Fibroblast of skin of right quadriceps (primary cell): ENCODE results near the gene ANKZF1.
A peak's percentile ranks its signal among the peaks of the same experiment; 100 is the strongest.

Source experiments
- DNase-seq: peaks from one replicate; pipeline ENCODE4 v3.0.0-alpha.2; 2013

The ANKZF1 gene

GRCh38 chr2:219261024-219261855 lies 31.6 kb downstream of the ANKZF1 start:
- no peak for DNase-seq

- DNase-seq, result no peak
These were observed 36.6 kb downstream of the ANKZF1 start for GRCh38 chr2:219266232-219266631.

- DNase-seq, result no peak
These were observed 37.3 kb downstream of the ANKZF1 start for GRCh38 chr2:219266886-219267285.

GRCh38 chr2:219268294-219268693 lies 38.7 kb downstream of the ANKZF1 start:
- DNase-seq, result no peak

GRCh38 chr2:219269362-219270054 lies 39.9 kb downstream of the ANKZF1 start:
- no peak for DNase-seq

DNA sequence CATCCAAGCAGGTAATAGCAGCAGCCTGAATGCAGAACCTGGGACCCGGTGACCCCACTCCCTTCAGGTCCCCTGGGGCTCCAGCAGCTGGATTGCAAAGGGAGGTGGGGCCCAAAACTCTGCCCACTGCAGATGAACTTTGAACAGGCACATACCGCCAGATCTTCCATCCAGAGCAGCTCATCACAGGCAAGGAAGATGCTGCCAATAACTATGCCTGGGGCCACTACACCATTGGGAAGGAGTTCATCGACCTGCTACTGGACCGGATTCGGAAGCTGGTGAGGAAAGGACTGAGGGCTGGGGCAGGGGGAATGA lies 40.4 kb downstream of the ANKZF1 start:
- DNase-seq, result no peak

DNA sequence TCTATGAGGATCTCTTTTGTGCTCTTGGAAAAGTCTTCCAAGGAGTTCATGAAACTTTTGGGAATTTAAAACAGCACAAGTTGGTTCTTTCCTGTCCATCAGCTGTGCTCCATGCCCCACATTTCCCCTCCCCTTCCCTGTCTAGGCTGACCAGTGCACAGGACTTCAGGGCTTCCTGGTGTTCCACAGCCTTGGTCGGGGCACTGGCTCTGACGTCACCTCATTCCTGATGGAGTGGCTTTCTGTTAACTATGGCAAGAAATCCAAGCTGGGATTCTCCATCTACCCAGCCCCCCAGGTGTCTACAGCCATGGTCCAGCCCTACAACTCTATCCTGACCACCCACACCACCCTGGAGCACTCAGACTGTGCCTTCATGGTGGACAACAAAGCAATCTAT lies 41.4 kb downstream of the ANKZF1 start:
- DNase-seq, result no peak

GRCh38 chr2:219272356-219272755 lies 42.8 kb downstream of the ANKZF1 start:
- DNase-seq, result no peak

DNA sequence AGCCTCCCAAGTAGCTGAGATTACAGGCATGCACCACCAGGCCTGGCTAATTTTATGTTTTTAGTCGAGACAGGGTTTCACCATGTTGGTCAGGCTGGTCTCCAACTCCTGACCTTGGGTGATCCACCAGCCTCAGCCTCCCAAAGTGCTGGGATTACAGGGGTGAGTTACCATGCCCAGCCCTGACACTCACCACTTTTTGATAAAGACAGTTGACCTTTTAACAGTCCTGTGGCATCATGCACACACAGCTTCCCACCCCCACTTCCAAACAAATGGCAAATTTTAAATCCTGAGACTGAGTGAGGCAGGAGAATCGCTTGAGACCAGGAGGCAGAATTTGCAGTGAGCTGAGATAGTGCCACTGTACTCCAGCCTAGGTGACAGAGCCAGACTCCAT lies 43.4 kb downstream of the ANKZF1 start:
- DNase-seq, result no peak

DNA sequence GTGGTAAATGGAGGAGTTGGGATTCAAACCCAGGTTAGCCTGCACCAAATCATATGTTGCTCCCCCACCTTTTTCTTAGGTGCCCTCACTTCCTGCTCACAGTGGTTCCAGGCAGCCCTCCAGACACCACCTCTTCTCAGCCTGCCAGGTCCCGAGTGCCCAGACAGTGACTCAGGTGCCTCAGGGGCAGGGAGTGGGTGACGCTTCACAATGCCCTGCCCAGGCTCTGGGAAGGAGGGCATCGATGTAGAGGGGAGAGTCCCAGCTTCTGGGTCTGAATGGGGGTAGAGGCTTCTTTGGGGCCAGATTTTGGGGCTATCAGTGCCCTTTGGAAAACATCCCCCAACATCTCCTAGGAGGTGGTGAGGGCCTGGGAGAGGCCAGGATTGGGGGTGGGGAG lies 44.3 kb downstream of the ANKZF1 start:
- DNase-seq, result no peak

- peak; percentile 86 for DNase-seq
These were observed 44.8 kb downstream of the ANKZF1 start for GRCh38 chr2:219274361-219274921.

DNA sequence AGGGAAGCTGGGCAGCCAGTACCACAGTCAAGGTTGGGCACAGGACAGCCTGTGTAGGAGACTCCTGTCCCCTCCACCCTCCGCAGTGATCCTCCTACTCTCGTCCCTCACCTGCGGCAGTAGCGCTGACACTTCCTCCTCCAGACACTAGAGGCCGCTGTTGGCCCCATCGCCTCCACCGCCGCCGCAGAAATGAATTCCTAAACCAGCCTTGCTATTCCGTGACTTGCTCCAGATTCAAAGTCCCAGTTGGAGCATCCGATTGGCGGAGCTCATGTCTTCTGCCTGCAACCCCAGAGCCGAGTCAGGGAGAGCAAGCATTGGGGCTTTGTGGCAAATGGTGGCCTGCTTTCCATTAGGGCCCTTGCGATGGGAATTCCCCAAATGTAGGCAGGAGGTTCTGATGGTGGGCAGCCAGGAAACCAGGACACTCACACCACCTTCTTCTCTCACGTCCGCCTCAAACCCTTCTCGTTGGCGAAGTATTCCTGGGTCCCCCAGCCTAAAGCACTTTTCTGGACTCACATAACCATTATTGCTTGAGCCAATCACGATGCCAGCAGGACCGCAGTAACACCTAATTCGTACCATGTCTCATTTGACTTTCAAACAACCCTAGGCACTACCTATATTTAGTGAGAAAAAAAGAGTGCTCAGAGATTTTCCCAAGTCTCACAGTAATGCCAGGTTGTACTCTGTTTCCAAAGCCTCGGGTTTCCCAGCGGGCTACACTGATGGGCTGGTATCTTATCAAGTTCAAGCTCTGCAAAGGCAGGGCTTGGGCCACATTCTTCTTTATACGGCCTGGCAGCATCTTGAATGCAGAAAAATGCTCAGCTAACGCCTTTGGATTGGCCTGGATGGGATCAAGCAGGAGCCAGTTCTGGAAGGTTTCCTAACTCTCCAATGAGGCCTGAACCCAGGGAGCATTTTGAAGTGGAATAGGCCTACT lies 48.4 kb downstream of the ANKZF1 start:
- DNase-seq, result peak; percentile 83

DNA sequence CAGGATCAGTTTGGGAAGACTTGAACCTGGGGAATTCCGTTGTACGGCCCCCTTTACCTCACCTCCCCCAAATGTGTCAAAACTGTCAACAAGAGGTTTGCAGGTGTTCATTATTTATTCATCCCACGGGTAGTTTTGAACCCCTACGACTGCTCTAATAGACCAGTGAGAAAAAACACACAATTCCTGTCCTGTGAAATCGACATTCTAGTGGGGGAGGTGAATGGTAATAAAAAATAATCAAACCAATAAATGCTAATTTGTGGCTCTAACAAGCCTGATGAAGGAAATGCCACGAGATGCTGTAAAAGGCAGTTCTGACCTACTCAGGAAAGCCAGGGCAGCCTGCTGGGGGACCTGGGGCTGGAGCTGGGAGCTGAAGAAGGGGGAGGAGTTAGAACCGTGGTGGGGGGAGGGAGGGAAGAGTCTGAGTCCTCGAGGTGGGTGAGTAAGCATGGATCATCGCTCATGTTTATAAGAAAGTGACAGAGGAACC lies 49.1 kb downstream of the ANKZF1 start:
- no peak for DNase-seq

DNA sequence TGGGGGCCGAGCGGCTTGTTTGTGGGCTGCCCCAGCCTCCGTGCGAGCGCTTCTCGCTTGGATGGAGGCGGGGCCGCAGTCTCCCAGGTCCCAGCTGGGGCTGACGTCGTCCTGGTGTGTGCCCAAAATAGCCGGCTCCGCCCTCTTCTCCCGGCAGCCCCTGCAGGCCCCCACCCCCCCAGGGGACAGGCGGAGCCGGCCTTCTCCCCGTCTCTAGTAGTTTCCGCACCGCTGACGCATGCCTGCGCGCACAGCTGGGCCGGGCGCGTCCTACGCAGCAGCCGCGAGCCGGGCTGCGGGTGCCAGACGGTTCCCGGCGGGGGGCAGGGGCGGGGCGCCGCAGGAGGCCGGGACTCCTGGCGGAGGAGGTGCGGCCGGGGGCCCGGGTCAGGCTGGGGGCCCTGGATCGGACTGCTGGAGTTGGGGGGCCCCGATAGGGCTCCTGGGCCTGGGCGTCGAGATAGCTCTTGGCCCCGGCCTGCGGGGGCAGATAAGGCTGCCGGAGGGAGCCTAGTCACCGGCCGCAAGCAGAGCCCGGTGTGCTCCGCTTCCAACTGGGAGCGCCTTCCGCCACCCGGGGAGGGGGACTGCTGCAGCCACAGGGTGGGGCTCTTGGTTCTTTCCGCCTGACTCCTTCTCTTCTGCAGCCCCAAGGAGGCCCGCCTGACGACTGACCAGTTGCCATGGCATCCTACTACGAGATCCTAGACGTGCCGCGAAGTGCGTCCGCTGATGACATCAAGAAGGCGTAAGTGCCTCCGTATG lies 49.7 kb downstream of the ANKZF1 start, which contains the start of gene DNAJB2:
Gene DNAJB2 (plus strand): TSS at position 216 of the 765 bp plus-strand sequence. CDS start 468 bp downstream, at position 684.
- peak; percentile 100 for DNase-seq

DNA sequence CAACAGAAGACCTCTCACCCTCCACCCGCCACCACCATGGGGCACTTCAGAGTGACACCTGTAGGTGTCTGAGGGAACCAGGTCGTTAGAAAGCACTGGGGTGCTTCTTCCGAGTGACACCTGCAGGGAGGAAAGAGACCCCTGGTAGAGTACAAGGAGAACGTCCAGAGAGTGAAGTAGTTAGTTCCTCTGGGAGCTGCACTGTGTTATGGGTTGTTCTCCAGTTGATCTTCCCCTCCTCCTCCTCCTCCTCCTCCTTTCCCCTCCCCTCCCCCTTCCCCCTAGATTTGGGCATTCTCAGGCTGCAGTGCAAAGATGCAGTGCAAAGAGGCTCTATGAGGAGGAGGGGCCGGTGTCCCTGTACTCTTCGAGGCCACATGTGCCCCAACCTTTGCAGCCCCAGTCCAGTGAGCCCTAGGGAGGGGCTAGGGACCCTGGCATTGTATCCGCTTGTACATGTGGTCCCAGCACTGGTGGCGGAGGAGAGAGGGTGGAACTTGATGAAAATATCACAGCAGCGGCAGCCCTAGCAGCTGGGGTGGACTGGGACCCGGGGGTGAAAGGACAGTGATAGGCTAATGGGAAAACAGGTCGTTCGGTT lies 50.4 kb downstream of the ANKZF1 start:
- no peak for DNase-seq

- DNase-seq, result no peak
These were observed 51.0 kb downstream of the ANKZF1 start for GRCh38 chr2:219280651-219281050.

GRCh38 chr2:219281588-219281987 lies 52.0 kb downstream of the ANKZF1 start:
- DNase-seq, result no peak

GRCh38 chr2:219282375-219282774 lies 52.8 kb downstream of the ANKZF1 start:
- no peak for DNase-seq

- DNase-seq, result no peak
These were observed 53.5 kb downstream of the ANKZF1 start for GRCh38 chr2:219282943-219283581.

- DNase-seq, result no peak
These were observed 55.1 kb downstream of the ANKZF1 start for GRCh38 chr2:219284501-219285372.
